B cell (primary cell): ENCODE results near the gene SLC9A5.

Experiments used
- CTCF ChIP-seq: fragments of 200-600 bp; IDR thresholded peaks from one replicate; pipeline ENCODE4 v1.8.0; 2022; ENCODE audit warnings: antibody characterized with exemption, mild to moderate bottlenecking
- EZH2 ChIP-seq: IDR thresholded peaks from 2 replicates; pipeline ENCODE4 v1.6.1; 2012; ENCODE audit warnings: borderline replicate concordance, low read depth, mild to moderate bottlenecking, moderate library complexity, low read length; ENCODE audit not compliant: insufficient read depth, poor library complexity, severe bottlenecking

DNA sequence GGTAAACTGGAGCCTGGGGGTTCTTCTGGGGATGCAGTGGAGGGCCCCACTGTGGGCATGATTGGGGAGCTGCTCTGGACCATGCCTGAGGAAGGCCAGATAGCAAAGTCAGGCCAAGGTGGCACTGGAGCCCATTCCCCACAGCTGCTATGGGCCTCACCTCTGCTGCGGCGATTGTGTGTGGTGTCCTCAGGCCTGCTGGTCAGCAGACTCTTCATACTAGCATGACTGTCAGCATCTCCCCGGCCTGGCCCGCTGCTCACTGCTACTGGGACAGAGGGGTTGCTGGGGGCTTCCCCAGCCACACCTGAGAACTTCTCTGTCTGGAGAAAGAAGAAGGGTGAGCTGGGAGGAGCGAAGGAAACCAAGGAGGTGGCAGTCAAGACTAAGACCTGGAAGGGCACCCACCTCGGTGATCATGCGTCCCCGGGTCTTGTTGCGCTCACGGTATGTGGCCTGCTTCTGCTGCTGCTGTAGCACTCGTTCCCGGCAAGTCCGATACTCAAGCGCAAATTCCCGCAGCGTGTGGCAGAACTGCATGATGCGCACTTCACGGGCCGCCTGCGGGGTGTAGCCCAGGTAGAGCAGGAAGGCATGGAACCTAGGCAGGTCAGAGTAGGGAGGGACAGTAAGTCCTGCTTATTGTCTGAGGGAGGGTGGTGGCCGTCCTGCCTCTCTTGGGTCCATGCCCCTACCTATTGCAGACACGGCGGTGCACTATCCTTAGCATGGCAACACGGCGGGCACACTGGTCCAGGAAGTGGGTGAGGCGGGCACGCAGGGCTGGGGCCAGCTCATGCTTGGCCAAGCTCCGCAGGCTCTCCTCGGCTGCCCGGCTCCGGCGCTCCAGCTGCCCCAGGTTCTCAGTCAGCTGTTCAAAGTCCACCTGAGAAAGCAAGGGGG is 18.6 kb upstream of the SLC9A5 start:
- no peak for TF ChIP-seq EZH2
- no peak for TF ChIP-seq CTCF
